COLO668 (cell line): ENCODE data around the gene SDC1.

Experiments used
- DNase-seq: peaks from one replicate; lab custom pipeline; 2025; ENCODE audit not compliant: unreplicated experiment; lab: John Stamatoyannopoulos, UW

Gene SDC1

GRCh38 chr2:20150806-20151571, 73.9 kb downstream of the SDC1 start:
- no peak for DNase-seq
